Activated CD8-positive, alpha-beta T cell treated with anti-CD3 and anti-CD28 coated beads for 36 hours (primary cell): Measurements from ENCODE around the gene SDR42E2. TPM values are rescaled to one million over a fixed set of nuclear protein-coding genes. Genes with fewer than 3 reads are reported as not detected.

ENCODE experiments used
- ATAC-seq: fragments of 200-7000 bp; cut with Tn5 transposase; one replicate; pipeline ENCODE4 v1.10.0; 2021; ENCODE audit warnings: mild to moderate bottlenecking, moderate library complexity
- CTCF ChIA-PET: fragments of 350-600 bp; sonication (Branson Sonifier 250); formaldehyde crosslinking; loops from one replicate; lab custom pipeline; 2021; ENCODE audit warnings: antibody characterized with exemption; lab: Charles Lee
- POLR2A ChIA-PET: fragments of 350-600 bp; sonication (Branson Sonifier 250); formaldehyde crosslinking; loops from one replicate; lab custom pipeline; 2021; ENCODE audit warnings: antibody characterized with exemption; lab: Charles Lee
- DNase-seq: peaks from one replicate; pipeline ENCODE4 v3.0.0-alpha.2; 2020
- H3K27ac Mint-ChIP-seq: one replicate; pipeline ENCODE4 v1.8.0; 2021; ENCODE audit warnings: mild to moderate bottlenecking, mixed read lengths
- H3K27me3 Mint-ChIP-seq: one replicate; pipeline ENCODE4 v1.8.0; 2021; ENCODE audit warnings: mixed read lengths
- H3K36me3 Mint-ChIP-seq: one replicate; pipeline ENCODE4 v1.8.0; 2021; ENCODE audit warnings: low read depth, mixed read lengths
- H3K4me1 Mint-ChIP-seq: one replicate; pipeline ENCODE4 v1.8.0; 2021; ENCODE audit warnings: low read depth, mixed read lengths
- H3K4me3 Mint-ChIP-seq: one replicate; pipeline ENCODE4 v1.8.0; 2021; ENCODE audit warnings: mild to moderate bottlenecking, moderate library complexity, mixed read lengths
- H3K9me3 Mint-ChIP-seq: one replicate; pipeline ENCODE4 v1.8.0; 2021; ENCODE audit warnings: mixed read lengths
- intact Hi-C: fragments of 100-400 bp; cut with micrococcal nuclease; formaldehyde crosslinking; loops from one replicate; pipeline ENCODE4 v1.10.0; 2022
- total RNA-seq, 2 experiments: library from RNA; stranded (reverse); gene quantifications; one replicate each; pipeline ENCODE4 v1.2.3, GENCODE V29; 2021
- TF ChIP-seq, protein P1 (sequence below): fragments of 200-600 bp; IDR thresholded peaks from one replicate; pipeline ENCODE4 v1.8.0; 2022; ENCODE audit warnings: antibody characterized with exemption, mild to moderate bottlenecking

Gene SDR42E2
- total RNA-seq, 2 experiments from 2014 or later, result 0.14 TPM; not detected in 1

DNA sequence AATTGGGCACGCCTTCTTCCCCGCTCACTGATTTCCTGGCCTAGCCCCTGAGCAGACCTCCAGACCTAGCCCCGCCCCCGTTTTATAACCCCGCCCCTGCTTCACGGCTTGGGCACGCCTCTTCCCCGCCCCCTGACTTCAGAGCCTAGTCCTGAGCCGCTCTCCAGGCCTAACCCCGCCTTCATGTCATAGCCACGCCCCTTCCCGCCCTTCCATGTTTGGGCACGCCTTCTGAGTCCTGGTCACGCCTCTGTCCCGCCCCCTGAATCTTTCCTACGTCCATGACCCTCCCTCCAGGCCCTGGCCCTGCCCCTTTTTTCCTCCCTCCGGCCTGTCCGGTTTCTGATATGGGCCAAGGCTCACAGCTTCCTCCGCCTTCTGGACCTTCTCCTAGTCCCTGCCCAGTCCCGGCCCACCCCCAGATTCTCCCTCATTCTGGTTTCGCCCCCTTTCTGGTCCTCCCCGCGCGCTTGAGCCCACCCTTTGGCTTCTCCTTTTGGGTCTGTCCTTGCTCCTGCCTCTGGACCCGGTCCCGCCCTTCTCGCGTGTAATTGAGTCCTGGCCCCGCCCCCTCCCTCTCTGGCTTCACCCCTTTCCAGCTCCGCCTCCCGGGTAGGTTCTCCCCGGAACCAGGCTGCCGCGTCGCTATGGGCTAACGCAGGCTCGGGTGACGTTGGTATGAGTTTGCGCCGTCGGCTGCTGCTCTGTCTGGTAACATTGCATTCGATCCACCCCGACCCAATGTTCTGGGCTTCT lies 28.6 kb downstream of the SDR42E2 start:
- TF ChIP-seq, protein P1, sequence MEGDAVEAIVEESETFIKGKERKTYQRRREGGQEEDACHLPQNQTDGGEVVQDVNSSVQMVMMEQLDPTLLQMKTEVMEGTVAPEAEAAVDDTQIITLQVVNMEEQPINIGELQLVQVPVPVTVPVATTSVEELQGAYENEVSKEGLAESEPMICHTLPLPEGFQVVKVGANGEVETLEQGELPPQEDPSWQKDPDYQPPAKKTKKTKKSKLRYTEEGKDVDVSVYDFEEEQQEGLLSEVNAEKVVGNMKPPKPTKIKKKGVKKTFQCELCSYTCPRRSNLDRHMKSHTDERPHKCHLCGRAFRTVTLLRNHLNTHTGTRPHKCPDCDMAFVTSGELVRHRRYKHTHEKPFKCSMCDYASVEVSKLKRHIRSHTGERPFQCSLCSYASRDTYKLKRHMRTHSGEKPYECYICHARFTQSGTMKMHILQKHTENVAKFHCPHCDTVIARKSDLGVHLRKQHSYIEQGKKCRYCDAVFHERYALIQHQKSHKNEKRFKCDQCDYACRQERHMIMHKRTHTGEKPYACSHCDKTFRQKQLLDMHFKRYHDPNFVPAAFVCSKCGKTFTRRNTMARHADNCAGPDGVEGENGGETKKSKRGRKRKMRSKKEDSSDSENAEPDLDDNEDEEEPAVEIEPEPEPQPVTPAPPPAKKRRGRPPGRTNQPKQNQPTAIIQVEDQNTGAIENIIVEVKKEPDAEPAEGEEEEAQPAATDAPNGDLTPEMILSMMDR, result no peak
- peaks cover 2% of the 10 kb centered on the region for H3K27me3 Mint-ChIP-seq
- peak overlapping the region; percentile 94 for H3K4me3 Mint-ChIP-seq
- H3K27ac Mint-ChIP-seq, result peak overlapping the region; percentile 100
- H3K36me3 Mint-ChIP-seq, result peaks cover 12% of the 10 kb centered on the region
- H3K4me1 Mint-ChIP-seq, result peaks cover 59% of the 10 kb centered on the region
- peak; percentile 100 for DNase-seq
- H3K9me3 Mint-ChIP-seq, result peaks cover 8% of the 10 kb centered on the region
- ChIA-PET POLR2A (interaction anchor here (1.0 to 8.7 kb wide), 9 partner anchors 11 to 238 kb away, joined by 3 to 113 read pairs (median 5); partner anchors contain the start of genes EEF2K, MOSMO and POLR3E), CTCF (interaction anchor here (1.4 to 5.9 kb wide), 5 partner anchors 15 to 184 kb away, joined by 5 to 37 read pairs (median 8); partner anchors contain the start of genes EEF2K and POLR3E)
- intact Hi-C loops, result no loop called here
- ATAC-seq, result peak; percentile 71

DNA sequence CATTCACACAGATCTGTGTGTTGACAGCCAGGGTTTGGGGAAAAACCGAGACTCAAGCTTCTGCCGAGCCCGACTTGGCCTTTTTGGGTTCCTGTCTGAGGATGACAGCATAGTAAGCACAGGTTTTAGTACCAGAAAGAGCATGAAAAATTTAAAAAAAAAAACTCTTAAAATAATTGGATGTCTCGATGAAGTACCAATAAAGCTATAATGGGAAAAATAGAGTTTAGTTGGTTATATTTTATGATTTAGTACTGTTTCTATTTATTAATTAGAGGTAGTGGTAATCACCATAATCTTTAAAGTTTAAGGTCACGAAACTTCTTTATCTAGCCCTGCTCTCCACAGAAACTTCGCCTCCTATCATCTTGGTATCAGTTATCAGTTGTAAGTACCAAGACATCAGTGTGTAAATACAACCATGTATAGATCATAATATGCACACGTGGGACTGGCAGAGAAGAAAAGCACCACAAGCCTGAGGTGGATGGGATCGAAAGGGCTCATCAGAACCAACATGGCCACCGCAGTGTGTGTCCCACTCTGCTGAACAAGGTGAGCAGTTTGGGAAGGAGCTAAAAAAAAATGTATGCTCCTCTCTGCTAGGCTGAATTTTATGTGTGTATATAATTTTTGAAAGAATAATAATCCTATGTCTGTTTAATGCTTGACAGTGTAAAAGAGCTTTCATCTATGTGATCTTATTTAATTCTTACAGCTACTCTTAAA lies 29.4 kb downstream of the SDR42E2 start:
- ATAC-seq (no peak), DNase-seq (peak; percentile 69)
- H3K27ac Mint-ChIP-seq, result peak overlapping the region; percentile 100
- peak overlapping the region; percentile 94 for H3K4me3 Mint-ChIP-seq
- TF ChIP-seq, protein P1, result no peak
- peaks cover 8% of the 10 kb centered on the region for H3K9me3 Mint-ChIP-seq
- H3K36me3 Mint-ChIP-seq, result peaks cover 12% of the 10 kb centered on the region
- peaks cover 2% of the 10 kb centered on the region for H3K27me3 Mint-ChIP-seq
- POLR2A ChIA-PET, result interaction anchor here (1.0 to 8.7 kb wide), 10 partner anchors 10 to 239 kb away, joined by 3 to 113 read pairs (median 4); partner anchors contain the start of genes EEF2K, MOSMO and POLR3E
- CTCF ChIA-PET, result interaction anchor here (1.4 to 5.9 kb wide), 5 partner anchors 14 to 184 kb away, joined by 5 to 37 read pairs (median 8); partner anchors contain the start of genes EEF2K and POLR3E
- peaks cover 61% of the 10 kb centered on the region for H3K4me1 Mint-ChIP-seq
- intact Hi-C loops, result no loop called here

DNA sequence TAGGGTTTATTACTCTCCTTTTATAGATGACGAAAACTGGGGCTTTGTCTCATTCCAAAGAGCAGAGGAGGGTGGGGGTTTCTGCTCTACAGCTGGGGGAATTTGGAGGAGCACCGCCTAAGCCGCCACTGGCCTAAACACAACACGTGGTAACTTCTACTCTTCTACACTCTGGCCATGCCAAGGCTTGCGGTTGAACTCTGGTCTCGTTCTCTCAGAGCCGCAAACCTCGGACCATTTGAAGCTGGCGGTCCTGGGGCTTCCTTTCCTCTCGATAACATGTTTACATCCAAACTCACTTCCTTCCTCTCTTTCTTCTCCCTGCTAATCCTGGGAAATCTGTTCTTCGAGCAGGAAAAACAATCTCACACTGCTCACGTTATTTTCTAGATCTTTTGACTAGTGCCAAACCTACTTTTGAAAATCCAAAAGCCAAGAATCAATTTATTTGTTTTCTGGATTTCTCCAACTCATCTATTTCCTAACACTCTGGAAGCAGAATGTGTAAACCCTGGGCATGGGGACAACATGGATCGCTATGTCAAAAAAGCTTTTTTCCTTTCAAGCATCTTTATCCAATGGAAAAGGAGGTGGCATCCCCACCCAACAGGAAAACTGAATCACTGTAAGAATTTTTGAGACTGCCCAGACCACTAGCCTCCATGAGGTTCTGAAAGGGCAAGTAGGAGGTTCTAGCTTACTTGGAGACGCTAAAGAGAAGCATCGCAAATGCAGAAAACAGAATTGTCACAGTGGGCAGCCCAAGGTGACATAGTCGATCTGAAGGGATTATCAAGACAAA lies 30.2 kb downstream of the SDR42E2 start:
- H3K27me3 Mint-ChIP-seq, result peaks cover 2% of the 10 kb centered on the region

DNA sequence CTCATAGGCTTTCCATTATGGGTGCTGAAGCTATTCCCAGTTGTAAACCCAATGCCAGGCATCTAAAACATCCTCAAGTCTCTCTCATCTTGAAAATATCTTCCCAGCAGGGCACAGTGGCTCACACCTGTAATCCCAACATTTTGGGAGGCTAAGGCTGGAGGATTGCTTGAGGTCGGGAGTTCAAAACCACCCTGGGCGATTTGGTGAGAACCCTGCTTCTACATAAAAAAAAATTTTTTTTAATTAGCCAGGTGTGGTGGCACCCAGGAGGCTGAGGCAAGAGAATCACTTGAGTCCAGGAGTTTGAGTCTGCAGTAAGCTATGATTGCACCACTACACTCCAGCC lies 30.7 kb downstream of the SDR42E2 start:
- POLR2A ChIA-PET, result interaction anchor here (3.4 to 8.7 kb wide), 2 partner anchors 15 to 105 kb away, joined by 29 to 113 read pairs; partner anchors contain the start of genes EEF2K and POLR3E
- DNase-seq, result no peak
- peaks cover 57% of the 10 kb centered on the region for H3K4me1 Mint-ChIP-seq

More for the DNA sequence above, 30.2 kb downstream of the SDR42E2 start:
- peaks cover 8% of the 10 kb centered on the region for H3K9me3 Mint-ChIP-seq
- ChIA-PET CTCF (interaction anchor here (1.4 to 5.9 kb wide), 5 partner anchors 13 to 185 kb away, joined by 5 to 37 read pairs (median 8); partner anchors contain the start of genes EEF2K and POLR3E), POLR2A (interaction anchor here (1.0 to 8.7 kb wide), 8 partner anchors 9 to 185 kb away, joined by 3 to 113 read pairs (median 4); partner anchors contain the start of genes EEF2K, MOSMO and POLR3E)
- peaks cover 12% of the 10 kb centered on the region for H3K36me3 Mint-ChIP-seq
- DNase-seq (peak; percentile 95), ATAC-seq (peak; percentile 10)
- H3K4me1 Mint-ChIP-seq, result peaks cover 60% of the 10 kb centered on the region
- peak overlapping the region; percentile 100 for H3K27ac Mint-ChIP-seq
- intact Hi-C loops, result no loop called here
- peak overlapping the region; percentile 94 for H3K4me3 Mint-ChIP-seq
- TF ChIP-seq, protein P1, result no peak

More for the DNA sequence above, 30.7 kb downstream of the SDR42E2 start:
- intact Hi-C loops, result no loop called here
- TF ChIP-seq, protein P1, result no peak
- CTCF ChIA-PET, result interaction anchor here (3.2 to 5.9 kb wide), 2 partner anchors 13 to 103 kb away, joined by 11 to 37 read pairs; partner anchors contain the start of genes EEF2K and POLR3E
- H3K27ac Mint-ChIP-seq, result peak overlapping the region; percentile 100
- no peak for ATAC-seq
- peak overlapping the region; percentile 94 for H3K4me3 Mint-ChIP-seq
- peaks cover 12% of the 10 kb centered on the region for H3K36me3 Mint-ChIP-seq
- peaks cover 8% of the 10 kb centered on the region for H3K9me3 Mint-ChIP-seq
- H3K27me3 Mint-ChIP-seq, result peaks cover 2% of the 10 kb centered on the region
